ENCODE data around the gene LIMK2.
"Not testable (repeated sequence)": the region's sequence is repeated elsewhere in the genome, so short reads cannot be mapped to it uniquely, and the experiment has no call there.

LIMK2 gene

DNA sequence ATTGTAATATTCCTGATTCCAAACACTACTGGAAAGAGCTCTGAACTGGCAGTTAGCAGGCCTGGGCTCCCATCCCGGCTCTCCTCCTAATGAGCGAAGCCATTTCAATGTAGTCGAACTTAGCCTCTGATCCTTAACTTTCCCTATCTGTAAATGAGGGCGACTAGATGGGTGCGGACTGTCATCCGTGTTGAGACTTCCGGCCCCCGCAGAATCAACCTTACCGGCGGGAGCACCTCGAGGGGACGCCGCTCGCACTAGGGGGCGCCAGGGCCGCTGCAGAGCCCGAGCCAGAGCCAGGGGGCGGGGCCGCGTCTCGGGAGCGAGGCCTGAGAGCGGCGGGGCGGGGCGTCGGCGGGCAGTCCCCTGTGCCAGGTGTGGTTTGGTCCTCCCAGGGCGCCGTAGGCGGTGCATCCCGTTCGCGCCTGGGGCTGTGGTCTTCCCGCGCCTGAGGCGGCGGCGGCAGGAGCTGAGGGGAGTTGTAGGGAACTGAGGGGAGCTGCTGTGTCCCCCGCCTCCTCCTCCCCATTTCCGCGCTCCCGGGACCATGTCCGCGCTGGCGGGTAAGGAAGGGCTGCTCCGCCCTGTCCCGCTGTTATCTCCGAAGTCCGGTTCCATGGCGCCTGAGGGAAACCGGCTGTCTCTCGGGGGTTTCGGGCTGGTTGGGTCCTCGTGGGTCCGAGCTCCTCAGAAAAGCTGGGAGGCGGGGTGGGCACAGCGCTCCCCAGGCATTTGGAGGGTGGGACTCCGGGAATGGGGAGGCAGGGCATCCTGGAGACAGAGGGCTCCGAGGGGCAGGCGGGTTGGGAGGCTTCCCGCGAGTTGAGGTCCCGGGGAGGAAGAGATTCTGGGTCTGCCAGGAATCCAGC, at the start of gene LIMK2:
Gene LIMK2 (plus strand): TSS at position 437 of the 869 bp plus-strand sequence. CDS start 111 bp downstream, at position 548.
- peak; percentile 96 to 97 for DNase-seq

DNA sequence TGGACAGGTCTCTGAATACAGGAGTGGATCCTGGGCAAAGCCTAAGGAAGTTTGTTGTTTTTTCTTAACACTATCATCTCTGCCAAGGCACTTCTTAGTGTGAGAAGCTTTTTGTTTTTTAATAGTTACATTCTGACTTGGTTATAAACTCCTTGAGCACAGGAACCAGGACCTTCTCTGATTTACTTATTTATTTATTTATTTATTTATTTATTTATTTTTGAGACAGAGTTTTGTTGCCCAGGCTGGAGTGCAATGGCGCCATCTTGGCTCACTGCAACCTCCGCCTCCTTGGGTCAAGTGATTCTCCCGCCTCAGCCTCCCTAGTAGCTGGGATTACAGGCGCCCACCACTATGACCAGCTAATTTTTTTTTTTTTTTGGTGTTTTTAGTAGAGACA, 41.1 kb upstream of the LIMK2 start:
- no peak for DNase-seq

DNA sequence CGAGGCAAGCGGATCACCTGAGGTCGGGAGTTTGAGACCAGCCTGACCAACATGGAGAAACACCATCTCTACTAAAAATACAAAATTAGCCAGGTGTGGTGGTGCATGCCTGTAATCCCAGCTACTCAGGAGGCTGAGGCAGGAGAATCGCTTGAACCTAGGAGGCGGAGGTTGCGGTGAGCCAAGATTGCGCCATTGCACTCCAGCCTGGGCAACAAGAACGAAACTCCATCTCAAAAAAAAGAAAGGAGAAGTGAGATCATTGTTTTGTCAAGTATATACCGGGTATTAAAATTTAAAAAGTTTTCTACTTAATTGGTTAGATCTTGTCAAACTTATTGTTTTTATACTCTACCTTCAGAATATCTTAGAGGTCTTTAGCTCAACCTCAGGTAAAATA, 40.4 kb upstream of the LIMK2 start:
- not testable (repeated sequence) for DNase-seq

DNA sequence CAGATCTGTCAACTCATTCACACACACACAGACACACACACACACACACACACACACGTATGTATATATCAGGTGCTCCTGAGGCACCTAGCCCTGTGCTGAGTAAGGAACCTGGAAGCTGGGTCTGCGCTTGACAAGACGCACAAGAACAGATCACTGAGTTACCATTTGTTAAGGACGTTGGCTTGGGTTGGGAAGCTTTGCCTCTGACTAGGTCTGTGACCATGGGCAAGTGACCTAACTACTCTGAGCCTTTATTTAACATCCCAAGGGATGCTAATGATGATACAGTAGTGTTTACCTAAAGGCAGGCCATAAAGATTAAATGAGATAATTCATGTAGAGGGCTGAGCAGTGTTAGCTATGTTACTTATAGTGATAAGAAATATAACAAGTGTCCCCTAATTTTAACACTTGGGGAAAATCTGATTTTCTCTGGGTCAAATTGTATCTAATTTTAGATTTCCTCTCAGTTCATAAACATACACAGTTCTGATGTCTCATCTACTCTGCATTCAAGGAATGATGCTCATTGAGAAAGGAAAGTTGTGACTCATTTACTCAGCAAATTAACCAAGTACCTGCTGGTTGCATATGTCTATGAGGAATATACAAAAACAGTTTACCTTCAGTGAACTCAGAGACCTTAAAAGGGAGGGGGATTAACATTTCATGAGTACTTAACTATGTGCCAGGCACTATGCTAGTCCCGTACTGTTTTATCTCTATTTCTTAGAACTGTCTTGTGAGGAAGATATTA, 38.5 kb upstream of the LIMK2 start:
- no peak for DNase-seq

DNA sequence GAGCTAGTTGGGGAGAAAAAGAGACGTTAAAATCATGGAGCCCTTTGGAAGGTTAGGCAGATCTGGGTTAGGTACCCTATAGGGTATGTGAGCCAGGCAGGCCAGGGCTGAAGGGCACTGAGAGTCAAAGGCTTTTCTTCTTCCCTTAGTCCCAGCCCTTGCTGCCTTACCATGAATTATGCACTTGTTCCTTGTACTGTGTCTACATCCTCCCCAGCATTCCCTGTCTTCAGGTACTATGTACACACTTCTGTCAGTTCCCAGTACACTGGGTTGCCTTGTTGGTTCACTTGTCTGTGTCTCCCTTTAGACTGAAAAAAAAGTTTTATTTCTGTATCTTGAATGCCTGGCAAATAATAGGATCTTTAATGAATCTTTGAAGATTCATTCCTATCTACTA, 35.2 kb upstream of the LIMK2 start:
- no peak for DNase-seq

DNA sequence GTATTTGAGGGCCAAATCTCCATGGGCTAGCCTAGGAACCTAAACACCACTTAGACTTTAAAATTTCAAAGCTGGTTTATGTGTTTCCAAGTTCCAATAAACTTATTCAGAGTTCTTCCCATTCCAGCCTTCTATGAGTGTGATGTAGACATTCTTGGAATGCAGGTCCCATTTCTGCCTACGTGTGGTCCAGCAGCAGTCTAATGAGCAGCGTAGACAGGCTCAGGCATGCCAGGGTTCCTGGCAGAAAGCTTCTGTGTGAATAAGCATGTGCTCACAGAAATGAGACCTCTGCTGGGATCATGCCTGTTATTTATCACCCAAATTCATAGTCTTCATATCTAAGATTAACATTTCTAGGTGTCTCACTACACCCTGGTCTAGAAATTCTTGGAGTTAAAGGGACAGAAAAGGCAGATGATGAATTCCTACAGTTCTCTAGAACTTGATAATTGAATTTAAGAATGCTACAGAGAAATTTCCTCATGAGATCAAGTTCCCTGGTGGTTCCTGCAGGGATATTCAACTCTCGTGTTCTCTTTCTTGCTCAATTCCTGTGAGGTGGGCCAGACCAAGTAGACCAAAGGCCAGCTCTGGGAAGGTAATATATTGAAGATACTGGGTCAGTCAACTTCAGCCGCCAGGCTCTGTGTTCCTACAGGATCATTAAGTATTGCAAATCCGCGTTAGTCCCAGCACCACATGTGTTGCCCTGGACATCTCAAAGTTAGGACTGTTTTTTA, 34.5 kb upstream of the LIMK2 start:
- no peak for DNase-seq

DNA sequence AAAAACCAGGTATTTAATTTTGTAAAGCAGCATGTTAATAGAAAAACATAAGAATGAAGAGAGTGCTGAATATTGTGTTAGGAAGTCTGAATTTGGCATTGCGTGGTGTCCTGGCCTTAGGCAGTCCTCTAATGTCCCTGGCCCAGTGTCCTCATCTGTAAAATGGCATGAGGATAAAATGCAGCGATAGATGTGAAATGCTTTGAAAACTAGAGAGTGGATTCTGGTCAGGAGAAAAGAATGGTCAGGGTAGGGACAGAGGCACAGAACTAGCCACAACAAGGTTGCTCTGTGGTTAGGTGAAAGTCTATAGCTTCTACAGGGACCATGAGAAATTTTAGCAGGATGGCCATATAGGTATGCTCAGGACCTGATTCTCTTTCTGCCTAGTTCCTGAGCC, 33.2 kb upstream of the LIMK2 start:
- no peak for DNase-seq

DNA sequence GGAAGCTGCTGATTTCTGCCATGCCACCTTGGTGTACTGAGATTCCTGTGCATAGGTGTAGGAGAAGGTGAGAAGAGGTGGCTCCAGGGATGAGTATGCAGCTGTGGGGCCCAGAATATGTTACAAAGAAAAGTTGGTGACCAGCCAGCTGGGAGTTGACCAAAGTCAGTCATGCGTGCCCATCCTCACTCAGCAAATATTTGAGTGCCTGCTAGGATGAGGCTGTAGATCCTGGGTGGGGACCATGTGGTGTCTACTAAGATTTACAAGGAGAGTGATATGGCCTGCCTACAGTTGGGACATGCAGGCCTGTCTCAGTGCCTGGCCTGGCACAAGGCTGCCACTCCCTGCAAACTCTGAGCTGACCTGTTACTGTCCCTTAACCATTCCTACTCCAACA, 32.8 kb upstream of the LIMK2 start:
- no peak for DNase-seq

DNA sequence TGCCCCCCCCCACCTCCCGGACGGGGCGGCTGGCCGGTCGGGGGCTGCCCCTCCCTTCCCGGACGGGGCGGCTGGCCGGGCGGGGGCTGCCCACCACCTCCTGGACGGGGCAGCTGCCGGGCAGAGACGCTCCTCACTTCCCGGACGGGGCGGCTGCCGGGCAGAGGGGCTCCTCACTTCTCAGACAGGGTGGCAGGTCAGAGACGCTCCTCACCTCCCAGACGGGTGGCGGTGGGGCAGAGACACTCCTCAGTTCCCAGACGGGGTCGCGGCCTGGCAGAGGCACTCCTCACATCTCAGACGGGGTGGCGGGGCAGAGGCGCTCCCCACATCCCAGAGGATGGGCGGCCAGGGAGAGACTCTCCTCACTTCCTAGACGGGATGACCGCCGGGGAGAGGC, 28.1 kb upstream of the LIMK2 start:
- DNase-seq = no peak

DNA sequence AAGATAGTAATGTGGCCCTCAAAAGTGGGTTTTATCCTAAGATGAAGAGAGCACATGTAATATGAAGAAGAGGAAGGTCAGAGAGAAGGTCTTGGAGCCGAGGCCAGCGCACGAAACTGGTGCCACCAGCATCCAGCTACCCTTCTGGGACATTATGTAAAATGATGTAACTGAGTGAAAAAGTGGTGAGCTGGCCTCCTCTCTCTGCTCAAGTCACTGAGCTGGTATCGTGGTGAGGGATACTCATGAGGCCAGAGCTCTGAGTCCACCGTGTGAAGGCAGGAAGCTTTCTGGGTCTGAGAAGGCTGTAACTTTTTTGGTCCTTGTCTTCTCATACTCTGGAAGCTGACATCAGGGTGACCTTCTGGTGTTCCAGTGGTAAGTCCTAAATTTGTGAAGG, 27.0 kb upstream of the LIMK2 start:
- no peak for DNase-seq

DNA sequence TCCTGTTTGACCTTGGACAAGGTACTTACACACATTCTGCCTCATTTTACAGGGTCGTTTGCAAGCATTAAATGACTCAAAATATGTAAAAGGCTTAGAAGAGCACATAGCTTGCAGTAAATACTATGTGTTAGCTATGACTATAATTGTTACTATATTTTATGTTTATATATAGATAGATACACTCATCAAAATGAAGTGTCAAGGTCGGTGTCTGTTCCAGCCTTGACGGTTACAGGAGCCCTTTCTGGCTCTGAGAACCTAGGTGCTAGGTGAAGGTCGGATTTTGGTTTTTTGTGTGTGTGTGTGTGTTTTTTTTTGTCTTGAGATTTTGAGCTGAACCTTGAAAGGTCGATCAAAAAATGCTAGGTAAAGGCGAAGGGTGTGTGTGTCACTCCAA, 24.5 kb upstream of the LIMK2 start:
- DNase-seq = no peak

DNA sequence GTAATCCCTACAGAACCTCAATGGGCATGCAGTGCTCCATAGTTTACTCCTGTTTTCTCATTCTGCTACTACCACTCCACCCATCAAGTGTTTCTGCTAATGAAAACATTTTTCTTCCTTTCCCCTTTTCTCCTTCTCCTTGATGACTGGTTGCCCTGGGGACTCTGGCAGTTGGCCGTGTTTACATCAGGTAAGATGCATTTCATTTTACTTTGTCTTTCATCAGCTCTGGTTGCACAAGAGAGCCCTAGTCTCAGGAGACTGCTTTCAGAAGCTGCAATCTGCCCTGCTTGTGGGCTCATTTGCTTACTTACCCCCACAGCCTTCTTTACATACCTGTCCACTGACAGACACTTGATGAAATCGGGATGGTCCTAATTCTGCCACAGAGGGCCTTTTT, 19.6 kb upstream of the LIMK2 start:
- no peak for DNase-seq

DNA sequence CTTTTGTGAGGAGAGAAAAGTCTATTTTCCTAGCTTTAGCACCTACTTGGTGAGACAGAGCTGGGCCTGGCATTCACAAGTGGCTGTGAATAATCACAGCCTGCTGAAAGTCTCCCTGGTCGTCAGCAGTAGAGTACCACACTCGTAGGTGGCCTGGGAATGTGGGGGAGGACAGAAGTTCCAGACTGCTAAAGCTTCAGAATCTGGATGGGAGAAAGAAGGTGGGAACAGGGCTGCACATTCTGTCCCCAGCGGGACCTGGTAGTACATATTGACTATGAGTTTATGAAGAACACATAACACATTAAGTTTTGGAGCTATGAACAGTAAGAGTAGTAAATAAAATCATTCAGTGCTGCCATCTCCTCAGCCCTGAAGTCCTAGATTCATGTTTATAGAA, 19.0 kb upstream of the LIMK2 start:
- DNase-seq = no peak

DNA sequence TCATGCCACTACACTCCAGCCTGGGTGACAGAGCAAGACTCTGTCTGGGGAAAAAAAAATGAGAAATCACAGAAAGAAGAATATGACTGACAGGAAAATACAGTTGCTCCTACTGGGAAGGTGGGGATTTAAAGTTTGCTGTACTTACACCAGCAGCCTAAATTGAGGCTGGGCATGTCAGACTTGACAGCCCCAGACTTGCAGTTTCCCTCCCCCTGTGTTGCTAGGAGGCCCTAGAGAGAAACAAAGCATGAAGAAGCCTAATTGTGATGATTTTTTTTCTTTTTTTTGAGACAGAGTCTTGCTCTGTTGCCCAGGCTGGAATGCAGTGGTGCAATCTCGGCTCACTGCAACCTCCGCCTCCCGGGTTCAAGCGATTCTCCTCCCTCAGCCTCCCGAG, 17.4 kb upstream of the LIMK2 start:
- DNase-seq = not testable (repeated sequence)

DNA sequence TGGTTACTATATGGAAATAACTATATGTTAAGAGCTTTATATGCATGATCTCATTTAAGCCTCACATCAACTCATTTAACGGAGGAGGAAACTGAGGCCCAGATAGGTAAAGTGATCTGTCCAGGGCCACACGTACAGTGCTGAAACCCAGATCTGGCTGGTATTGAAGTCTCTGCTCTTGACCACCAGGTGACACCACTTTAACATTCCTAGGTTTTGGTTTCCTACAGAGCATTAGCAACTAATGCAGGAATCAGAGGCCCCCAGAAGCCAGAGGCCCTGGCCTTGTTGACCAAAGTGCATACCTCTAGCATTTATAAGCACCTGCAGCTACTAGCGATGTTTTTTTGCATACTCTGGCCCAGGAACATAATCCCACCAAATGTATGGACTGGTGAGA, 12.9 kb upstream of the LIMK2 start:
- no peak for DNase-seq

DNA sequence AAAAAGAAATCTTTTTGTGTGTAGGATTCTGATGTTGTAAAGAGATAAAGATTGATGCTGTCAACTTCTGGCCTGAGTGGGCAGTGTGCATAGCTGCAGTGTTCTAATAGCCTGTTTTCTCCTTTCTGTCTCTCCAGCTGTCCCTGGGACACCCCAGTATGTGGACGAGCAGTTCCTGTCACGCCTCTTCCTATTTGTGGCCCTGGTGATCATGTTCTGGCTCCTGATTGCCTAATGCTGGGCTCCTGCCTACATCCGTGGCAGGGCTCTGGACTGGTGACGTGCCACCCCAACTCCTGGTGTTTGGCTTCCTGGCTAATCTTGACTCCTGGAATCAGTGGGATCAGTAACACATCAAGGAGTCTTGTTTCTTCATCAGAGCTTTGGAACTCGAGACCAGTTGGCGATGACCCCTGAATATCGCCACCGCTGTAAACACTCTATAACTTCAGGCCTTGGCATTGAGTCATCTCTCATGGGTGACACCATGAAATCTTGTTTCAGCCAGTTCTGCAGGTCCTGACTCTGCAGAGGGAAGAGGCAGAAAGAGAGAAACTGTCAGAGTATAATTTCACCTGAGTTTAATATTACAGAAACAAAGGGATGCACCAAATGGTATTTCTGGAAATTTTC, 7.6 kb upstream of the LIMK2 start:
- DNase-seq = not testable (repeated sequence)

DNA sequence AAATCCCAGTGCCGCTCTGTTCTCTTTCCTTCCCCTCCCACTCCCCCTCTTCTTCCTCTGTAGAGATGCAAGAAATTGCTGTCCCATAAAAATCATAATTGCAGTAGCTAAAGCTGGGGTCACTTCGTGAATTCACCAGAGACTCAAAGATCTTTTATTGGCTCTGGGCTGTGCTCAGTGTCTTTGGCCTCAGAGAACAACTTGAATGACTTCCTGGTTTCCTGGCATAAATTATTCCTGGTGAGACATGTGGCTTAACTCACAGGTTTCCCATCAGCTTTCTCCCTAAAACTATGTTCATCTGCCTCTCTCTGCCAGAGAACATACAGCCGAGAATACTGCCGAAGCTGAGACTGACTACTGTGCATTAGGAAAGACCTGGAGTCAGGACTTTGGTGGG, 7.0 kb upstream of the LIMK2 start:
- DNase-seq = not testable (repeated sequence)

DNA sequence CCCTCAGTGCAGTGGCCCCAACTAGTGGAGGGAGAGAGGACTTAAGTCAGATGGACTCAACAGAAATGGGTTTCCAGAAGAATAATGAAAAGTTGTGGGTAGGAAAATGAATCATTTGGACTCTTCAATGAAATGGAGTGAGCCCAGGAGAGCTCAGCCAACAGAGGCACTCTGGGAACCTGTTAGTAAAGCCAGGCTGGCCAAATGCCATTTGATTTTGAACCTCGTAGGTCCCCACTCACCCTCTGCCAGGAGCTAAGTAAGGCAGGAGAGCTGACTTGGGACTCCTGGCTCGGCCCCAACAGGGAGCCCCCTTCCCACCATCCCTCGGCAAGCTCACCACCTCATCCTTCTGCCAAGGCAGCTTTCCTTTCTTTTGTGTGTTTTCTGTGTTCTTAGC, 5.6 kb upstream of the LIMK2 start:
- not testable (repeated sequence) for DNase-seq

DNA sequence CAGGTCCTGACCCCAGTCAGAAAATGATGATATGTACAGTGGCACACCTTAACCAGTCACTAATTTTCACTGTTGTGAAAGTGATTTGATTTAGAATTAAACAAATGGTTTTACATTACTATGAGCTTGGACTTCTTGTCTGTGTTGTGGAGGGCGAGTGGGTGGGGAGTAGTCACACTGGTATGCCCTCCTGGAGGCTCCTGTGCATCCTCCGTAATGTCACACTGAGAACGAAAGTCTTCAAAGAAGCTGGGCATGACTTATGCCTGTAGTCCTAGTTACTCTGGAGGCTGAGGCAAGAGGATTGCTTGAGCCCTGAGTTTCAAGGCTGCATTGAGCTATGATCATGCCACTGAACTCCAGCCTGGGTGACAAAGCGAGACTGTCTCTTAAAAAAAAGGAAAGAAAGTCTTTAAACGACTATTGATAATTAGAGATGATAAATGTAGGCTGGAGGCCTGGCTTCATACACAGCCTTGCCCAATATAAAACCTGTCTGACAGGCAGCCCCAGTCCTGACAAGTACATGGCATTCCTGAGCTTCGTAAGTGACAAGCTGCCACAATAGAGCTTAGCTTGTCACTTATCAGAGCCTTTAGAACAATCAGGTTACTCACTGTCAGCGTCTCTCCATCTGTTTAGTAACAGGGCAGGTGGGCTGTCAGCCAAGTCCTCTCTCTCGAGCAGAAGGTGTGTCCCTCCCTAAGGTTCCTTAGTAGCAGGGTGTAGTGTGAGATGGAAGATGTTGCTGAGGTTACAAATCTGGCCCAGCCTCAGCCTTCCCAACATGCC, 5.0 kb upstream of the LIMK2 start:
- DNase-seq = no peak

DNA sequence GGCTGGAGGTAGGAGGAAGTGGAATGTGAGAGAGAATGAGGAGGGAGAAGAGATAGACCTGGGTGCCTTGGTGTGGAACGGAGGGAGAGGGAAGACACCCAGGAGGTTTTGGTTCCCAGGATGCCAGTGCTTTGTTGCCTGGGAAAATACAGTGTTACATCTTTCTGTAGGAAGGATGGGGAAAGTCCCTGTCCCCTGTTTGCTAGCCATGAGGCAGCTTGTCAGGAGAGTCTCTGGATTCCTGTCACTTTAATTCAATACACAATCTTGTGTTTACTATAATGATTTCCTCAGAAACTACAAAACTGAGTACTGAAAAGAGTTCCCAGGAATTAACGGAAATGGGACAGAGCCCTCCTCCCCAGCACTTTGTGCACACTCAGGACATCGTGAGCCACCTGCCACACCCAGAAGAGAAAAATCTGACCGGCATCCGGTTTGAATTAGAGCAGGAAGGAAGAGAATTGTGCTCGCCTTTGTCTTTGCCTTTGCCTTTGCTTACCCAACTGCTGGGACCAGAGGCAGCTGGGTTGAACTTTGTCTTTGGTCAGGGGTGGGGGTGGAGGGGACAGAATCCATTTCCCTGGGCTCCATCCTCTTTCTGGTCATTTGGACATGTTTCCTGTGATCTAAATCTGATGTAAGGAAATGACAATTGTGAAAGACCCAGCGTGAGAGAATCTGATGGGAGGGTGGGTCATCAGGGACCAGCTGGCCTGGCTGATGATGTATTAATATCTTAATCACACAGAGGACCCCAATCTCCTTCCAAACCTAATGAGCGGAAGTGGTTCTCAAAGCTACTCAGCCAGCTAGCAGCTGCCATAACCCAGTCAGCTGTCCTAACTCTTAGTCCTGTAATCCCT, 1.3 kb upstream of the LIMK2 start:
- no peak for DNase-seq

DNA sequence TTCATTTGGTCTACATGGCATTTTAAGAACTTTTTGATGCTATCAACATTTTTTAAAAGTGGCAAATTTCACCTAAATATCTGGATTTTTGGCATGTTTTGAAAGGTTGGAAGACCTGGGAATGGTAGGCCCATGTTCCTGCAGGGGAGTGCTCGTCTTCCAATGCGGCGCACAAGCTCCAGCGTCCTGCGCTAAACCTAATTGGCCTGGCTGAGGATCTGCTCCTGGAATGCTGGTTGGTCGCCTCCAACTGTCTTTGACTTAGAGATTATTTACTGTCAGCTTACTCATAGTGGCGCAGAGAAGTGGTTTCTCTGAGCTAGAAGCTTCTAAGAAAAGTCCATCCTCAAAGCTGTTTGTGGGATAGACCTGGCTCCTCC, 626 bp upstream of the LIMK2 start:
- DNase-seq = no peak
